Measurements from ENCODE around the gene HBM. TPM values are rescaled to one million over a fixed set of nuclear protein-coding genes. Genes with fewer than 3 reads are reported as not detected.

The HBM gene
- polyA plus RNA-seq, 2 of the 4 experiments (the other 2 are of a cell fraction): not detected

DNA sequence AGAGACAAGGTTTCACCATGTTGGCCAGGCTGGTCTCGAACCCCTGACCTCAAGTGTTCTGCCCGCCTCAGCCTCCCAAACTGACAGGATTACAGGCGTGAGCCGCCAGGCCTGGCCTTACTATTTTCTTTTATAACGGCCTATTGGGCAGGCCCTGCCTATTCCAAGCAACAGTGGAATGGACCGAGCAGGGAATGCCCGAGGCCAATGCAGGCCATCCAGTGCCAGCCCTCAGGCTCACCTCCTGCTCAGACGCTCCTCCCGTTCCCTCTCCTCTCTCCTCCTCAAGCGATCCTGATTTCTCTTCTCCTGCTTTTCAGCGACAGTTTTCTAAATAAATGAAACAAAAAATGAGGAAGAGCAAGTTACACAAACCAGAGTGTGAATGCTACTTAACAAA, 26.9 kb downstream of the HBM start:
- no peak overlapping the region for H3K27ac ChIP-seq
- 93% methylated on average over 10 of the region's 11 CpGs for WGBS (ENCODE audit: missing lambda C conversion rate)
- TF ChIP-seq MAZ (IDR thresholded peaks at IDR 0.05; ENCODE audit: borderline replicate concordance, low read depth, low read length): no peak
- no peak for TF ChIP-seq MAFK (IDR thresholded peaks at IDR 0.05; ENCODE audit: partially characterized antibody)
- TF ChIP-seq FOSB (CRISPR knock-in tag; IDR thresholded peaks at IDR 0.05): no peak
- H3K4me3 ChIP-seq: no peak overlapping the region
- ChIA-PET POLR2A (interaction anchor here (0.6 kb wide), 1 partner anchor 83 kb away, joined by 3 read pairs; no protein-coding TSS in a partner anchor), CTCF (interaction anchor here (1.7 to 5.9 kb wide), 4 partner anchors 11 to 170 kb away, joined by 5 to 54 read pairs (median 10); partner anchors contain the start of gene HBQ1)
- no peak overlapping the region for H3K4me2 ChIP-seq
- DNase-seq (ENCODE audit: low read depth in 1 of 2, low spot score in 1 of 2): no peak
- no peak for FAIRE-seq
- no peaks in the 10 kb centered on the region for H3K9me3 ChIP-seq
- ATAC-seq: no peak
- H3K4me1 ChIP-seq: no peaks in the 10 kb centered on the region

DNA sequence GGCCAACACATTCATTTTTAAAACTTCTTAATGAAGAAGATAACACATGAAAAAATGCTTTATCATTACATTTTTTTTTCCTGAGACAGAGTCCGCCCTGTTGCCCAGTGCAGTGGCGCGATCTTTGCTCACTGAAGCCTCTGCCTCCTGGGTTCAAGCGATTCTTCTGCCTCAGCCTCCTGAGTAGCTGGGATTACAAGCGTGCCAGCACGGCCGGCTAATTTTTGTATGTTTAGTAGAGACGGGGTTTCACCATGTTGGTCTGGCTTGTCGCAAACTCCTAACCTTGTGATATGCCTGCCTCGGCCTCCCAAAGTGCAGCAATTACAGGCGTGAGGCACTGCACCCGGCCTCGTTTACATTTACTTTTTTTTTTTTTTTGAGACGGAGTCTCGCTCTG, 27.7 kb downstream of the HBM start:
- WGBS (ENCODE audit: missing lambda C conversion rate): 94% methylated on average over 15 of the region's 15 CpGs
- ChIA-PET CTCF (interaction anchor here (1.1 to 5.9 kb wide), 5 partner anchors 8 to 169 kb away, joined by 3 to 54 read pairs (median 7); partner anchors contain the start of gene HBQ1), POLR2A (no interaction called here)
- no peaks in the 10 kb centered on the region for H3K9me3 ChIP-seq
- FAIRE-seq: no peak
- DNase-seq (ENCODE audit: low read depth in 1 of 2, low spot score in 1 of 2): no peak
- H3K4me2 ChIP-seq: no peak overlapping the region
- H3K4me1 ChIP-seq: no peaks in the 10 kb centered on the region
- ATAC-seq: no peak
- no peak for TF ChIP-seq CEBPB (IDR thresholded peaks at IDR 0.05)
- no peak for TF ChIP-seq RARB (CRISPR knock-in tag; IDR thresholded peaks at IDR 0.05)
- no peak overlapping the region for H3K4me3 ChIP-seq
- no peak overlapping the region for H3K27ac ChIP-seq

GRCh38 chr16:194516-194915, 28.7 kb downstream of the HBM start:
- ChIA-PET CTCF (interaction anchor here (2.0 to 5.9 kb wide), 2 partner anchors 11 to 13 kb away, joined by 7 to 54 read pairs; partner anchors contain the start of gene HBQ1), POLR2A (interaction anchor here (0.6 kb wide), 1 partner anchor 10 kb away, joined by 6 read pairs; no protein-coding TSS in a partner anchor)
- no peak for TF ChIP-seq HEYL (CRISPR knock-in tag; IDR thresholded peaks at IDR 0.05)
- TF ChIP-seq MAZ (IDR thresholded peaks at IDR 0.05; ENCODE audit: borderline replicate concordance, low read depth, low read length): no peak
- TF ChIP-seq CTCF (IDR thresholded peaks at IDR 0.05): no peak
- TF ChIP-seq HOXB13 (CRISPR knock-in tag; IDR thresholded peaks at IDR 0.05; ENCODE audit: low read depth): no peak
- TF ChIP-seq NFE2L2 (conservative IDR thresholded peaks at IDR 0.05; ENCODE audit: low read length): no peak
- no peak for TF ChIP-seq POLR2AphosphoS2 (conservative IDR thresholded peaks at IDR 0.05; ENCODE audit: low read length)
- TF ChIP-seq BCL3 (IDR thresholded peaks at IDR 0.05): no peak
- TF ChIP-seq, protein P1, sequence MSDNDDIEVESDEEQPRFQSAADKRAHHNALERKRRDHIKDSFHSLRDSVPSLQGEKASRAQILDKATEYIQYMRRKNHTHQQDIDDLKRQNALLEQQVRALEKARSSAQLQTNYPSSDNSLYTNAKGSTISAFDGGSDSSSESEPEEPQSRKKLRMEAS (IDR thresholded peaks at IDR 0.05): no peak
- TF ChIP-seq, protein P2, sequence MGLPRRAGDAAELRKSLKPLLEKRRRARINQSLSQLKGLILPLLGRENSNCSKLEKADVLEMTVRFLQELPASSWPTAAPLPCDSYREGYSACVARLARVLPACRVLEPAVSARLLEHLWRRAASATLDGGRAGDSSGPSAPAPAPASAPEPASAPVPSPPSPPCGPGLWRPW (IDR thresholded peaks at IDR 0.05): no peak
- no peak for TF ChIP-seq GATA3 (IDR thresholded peaks at IDR 0.05; ENCODE audit: borderline replicate concordance)
- no peak for TF ChIP-seq KDM5A (IDR thresholded peaks at IDR 0.05)
- TF ChIP-seq HOXA7 (CRISPR knock-in tag; IDR thresholded peaks at IDR 0.05): no peak
- TF ChIP-seq RARB (CRISPR knock-in tag; IDR thresholded peaks at IDR 0.05): no peak
- no peak for TF ChIP-seq CEBPB (IDR thresholded peaks at IDR 0.05)
- no peak for TF ChIP-seq ZNF302 (CRISPR knock-in tag; IDR thresholded peaks at IDR 0.05)
- TF ChIP-seq RCOR1 (IDR thresholded peaks at IDR 0.05; ENCODE audit: low read depth, low read length): no peak
- no peak for TF ChIP-seq CBX8 (IDR thresholded peaks at IDR 0.05)
- Histone ChIP-seq H3K27ac (no peak overlapping the region), H3K4me2 (no peak overlapping the region), H3K4me1 (no peaks in the 10 kb centered on the region), H3K4me3 (no peak overlapping the region), H3K9me3 (no peaks in the 10 kb centered on the region)
- ATAC-seq: no peak
- WGBS (ENCODE audit: missing lambda C conversion rate): 97% methylated on average over 6 of the region's 6 CpGs
- DNase-seq (ENCODE audit: low read depth in 1 of 2, low spot score in 1 of 2): no peak
- no peak for FAIRE-seq

Data from A549 (cell line).